ENCODE data around the gene ATXN1. TPM values are rescaled to one million over a fixed set of nuclear protein-coding genes. Genes with fewer than 3 reads are reported as not detected.

ATXN1 gene
- total and polyA plus RNA-seq, 2 experiments from 2014 or later, result 14.2 to 20.1 TPM

DNA sequence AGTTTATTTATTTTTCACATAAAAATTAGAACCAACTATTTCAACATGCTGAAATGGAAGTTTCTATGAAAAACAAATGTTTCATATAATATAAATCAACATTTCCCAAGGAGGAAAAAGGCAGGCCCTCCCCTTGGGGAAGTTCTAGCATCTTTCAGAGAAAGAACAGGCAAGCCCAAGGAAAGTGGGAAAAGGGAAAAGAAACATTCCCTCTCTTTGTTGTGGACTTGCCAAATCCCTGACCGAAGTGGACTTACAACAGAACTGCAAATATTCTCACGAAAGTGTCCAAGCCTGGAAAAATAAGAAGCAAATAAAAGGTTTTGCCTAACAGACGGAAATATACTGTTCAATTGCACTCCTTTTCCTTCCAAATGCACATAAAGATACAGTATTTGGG, 214.4 kb downstream of the ATXN1 start:
- Histone ChIP-seq H3F3A (ENCODE audit: insufficient read depth) (no peaks in the 10 kb centered on the region; the same call in 1 of the 2 replicates), H3K9me3 (ENCODE audit: low read depth) (no peaks in the 10 kb centered on the region), H4K20me1 (ENCODE audit: insufficient read depth) (no peaks in the 10 kb centered on the region; the same call in 1 of the 2 replicates), H3K79me2 (ENCODE audit: insufficient read depth) (0 out of 2 replicates have a peak, but pooled peaks cover 7% of the 10 kb centered on the region), H3K4me3 (no peak overlapping the region), H3K27ac (no peak overlapping the region), H3K4me1 (ENCODE audit: insufficient read depth) (peaks cover 6% of the 10 kb centered on the region; the same call in 1 of the 2 replicates), H2AFZ (no peak overlapping the region), H3K9me2 (ENCODE audit: insufficient read depth) (no peaks in the 10 kb centered on the region), H3K4me2 (ENCODE audit: unreplicated experiment) (no peak overlapping the region), H3K27me3 (replicated peaks; ENCODE audit: insufficient read depth) (no peaks in the 10 kb centered on the region), H3K36me3 (ENCODE audit: low read depth) (no peaks in the 10 kb centered on the region), H3K9ac (no peak overlapping the region)
- in situ Hi-C loops (cut with MboI), result no loop called here
- TF ChIP-seq EZH2phosphoT487 (IDR thresholded peaks at IDR 0.05; ENCODE audit: insufficient read depth, low read depth) (no peak), EZH2 (IDR thresholded peaks at IDR 0.05; ENCODE audit: insufficient read depth, poor library complexity, severe bottlenecking) (no peak)
- 50 to 69% methylated on average over 3 of the region's 3 CpGs for WGBS, 2 experiments (ENCODE audit: low coverage in 1 of 2, low lambda C conversion rate in 2 of 2, missing lambda C conversion rate in 2 of 2)
- DNase-seq, result no peak

DNA sequence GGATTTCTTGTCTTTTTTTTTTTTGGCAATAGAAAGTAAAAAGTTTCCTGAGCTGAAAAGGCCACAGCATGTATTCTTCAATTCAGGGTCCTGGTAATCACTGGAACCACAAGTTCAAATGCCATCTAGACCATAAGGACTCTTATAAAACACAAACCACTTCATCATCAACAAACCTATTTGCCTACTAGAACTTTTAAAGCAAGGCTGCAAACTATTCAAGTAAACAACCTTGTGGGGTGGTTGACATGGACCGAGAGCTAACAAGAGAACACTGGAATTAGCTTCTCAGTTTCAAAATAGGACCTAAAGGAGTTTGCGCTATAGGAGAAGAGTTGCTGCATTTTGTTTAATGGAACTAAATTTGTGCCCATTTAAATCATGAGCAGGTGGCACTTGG, 215.9 kb downstream of the ATXN1 start:
- no peaks in the 10 kb centered on the region for H3K9me3 ChIP-seq (ENCODE audit: low read depth)
- no peaks in the 10 kb centered on the region for H3K27me3 ChIP-seq (replicated peaks; ENCODE audit: insufficient read depth)
- H3K4me3 ChIP-seq, result no peak overlapping the region
- no peaks in the 10 kb centered on the region; the same call in 1 of the 2 replicates for H4K20me1 ChIP-seq (ENCODE audit: insufficient read depth)
- peaks cover 6% of the 10 kb centered on the region; the same call in 1 of the 2 replicates for H3K4me1 ChIP-seq (ENCODE audit: insufficient read depth)
- H3K4me2 ChIP-seq (ENCODE audit: unreplicated experiment), result no peak overlapping the region
- H2AFZ ChIP-seq, result no peak overlapping the region
- no peaks in the 10 kb centered on the region for H3K9me2 ChIP-seq (ENCODE audit: insufficient read depth)
- WGBS, 2 experiments (ENCODE audit: low coverage in 1 of 2, low lambda C conversion rate in 2 of 2, missing lambda C conversion rate in 2 of 2), result 95 to 97% methylated on average over 2 of the region's 2 CpGs
- H3K27ac ChIP-seq, result no peak overlapping the region
- H3K36me3 ChIP-seq (ENCODE audit: low read depth), result no peaks in the 10 kb centered on the region
- TF ChIP-seq EZH2phosphoT487 (IDR thresholded peaks at IDR 0.05; ENCODE audit: insufficient read depth, low read depth) (no peak), EZH2 (IDR thresholded peaks at IDR 0.05; ENCODE audit: insufficient read depth, poor library complexity, severe bottlenecking) (no peak)
- H3F3A ChIP-seq (ENCODE audit: insufficient read depth), result no peaks in the 10 kb centered on the region; the same call in 1 of the 2 replicates
- no peak for DNase-seq
- in situ Hi-C loops (cut with MboI), result no loop called here
- H3K9ac ChIP-seq, result no peak overlapping the region
- H3K79me2 ChIP-seq (ENCODE audit: insufficient read depth), result 0 out of 2 replicates have a peak, but pooled peaks cover 2% of the 10 kb centered on the region

DNA sequence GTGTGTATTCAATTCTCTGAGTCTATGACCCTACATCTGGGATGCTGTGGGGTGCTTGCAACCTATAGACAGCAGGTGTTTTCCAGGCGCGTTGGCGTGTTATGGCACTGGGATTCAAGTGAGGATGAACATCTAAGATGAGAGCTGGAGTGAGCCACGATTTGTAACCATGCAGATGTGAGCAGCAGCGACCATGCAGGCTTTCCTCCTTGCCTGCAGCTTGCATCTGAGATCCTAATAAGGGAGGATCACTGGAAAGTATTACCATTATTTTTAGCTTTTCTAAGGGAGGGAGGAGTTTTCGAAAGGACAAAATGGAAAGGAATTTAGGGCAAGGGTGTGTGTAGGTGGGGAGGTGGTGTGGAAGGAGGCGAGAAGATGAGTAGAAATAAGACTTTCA, 216.7 kb downstream of the ATXN1 start:
- H4K20me1 ChIP-seq (ENCODE audit: insufficient read depth), result no peaks in the 10 kb centered on the region; the same call in 1 of the 2 replicates
- WGBS, 2 experiments (ENCODE audit: low coverage in 1 of 2, low lambda C conversion rate in 2 of 2, missing lambda C conversion rate in 2 of 2), result 83 to 84% methylated on average over 7 of the region's 7 CpGs
- no peak for DNase-seq

DNA sequence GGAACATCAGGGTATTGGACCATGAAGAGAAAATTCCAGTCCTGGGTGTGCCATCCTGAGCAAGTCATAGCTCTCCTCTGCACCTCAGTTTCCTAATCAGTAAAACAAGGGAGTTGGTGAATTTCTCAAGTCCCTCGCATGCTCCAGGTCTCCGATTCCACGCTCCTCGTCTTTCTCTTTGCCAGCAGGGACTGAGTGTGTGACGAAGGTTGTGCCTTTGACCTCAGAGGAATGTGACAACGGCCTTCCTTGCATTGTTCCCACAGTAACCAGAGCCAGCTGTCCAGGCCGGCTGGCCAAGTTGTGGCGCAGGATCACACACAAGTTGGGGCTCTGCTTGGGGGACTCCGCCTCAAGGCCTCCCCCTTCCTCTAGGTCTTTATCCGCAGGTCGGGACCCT, 217.3 kb downstream of the ATXN1 start:
- no peaks in the 10 kb centered on the region; the same call in 1 of the 2 replicates for H4K20me1 ChIP-seq (ENCODE audit: insufficient read depth)
- H3K79me2 ChIP-seq (ENCODE audit: insufficient read depth), result no peaks in the 10 kb centered on the region
- no peak for DNase-seq
- no peak overlapping the region for H3K4me2 ChIP-seq (ENCODE audit: unreplicated experiment)
- no peaks in the 10 kb centered on the region for H3K27me3 ChIP-seq (replicated peaks; ENCODE audit: insufficient read depth)
- no peak overlapping the region for H3K4me3 ChIP-seq
- no peaks in the 10 kb centered on the region for H3K9me3 ChIP-seq (ENCODE audit: low read depth)
- peaks cover 6% of the 10 kb centered on the region; the same call in 1 of the 2 replicates for H3K4me1 ChIP-seq (ENCODE audit: insufficient read depth)
- WGBS, 2 experiments (ENCODE audit: low coverage in 1 of 2, low lambda C conversion rate in 2 of 2, missing lambda C conversion rate in 2 of 2), result 72 to 75% methylated on average over 11 of the region's 11 CpGs
- H3K27ac ChIP-seq, result no peak overlapping the region
- no peak overlapping the region for H3K9ac ChIP-seq
- in situ Hi-C loops (cut with MboI), result no loop called here
- no peaks in the 10 kb centered on the region; the same call in 1 of the 2 replicates for H3F3A ChIP-seq (ENCODE audit: insufficient read depth)
- TF ChIP-seq EZH2phosphoT487 (IDR thresholded peaks at IDR 0.05; ENCODE audit: insufficient read depth, low read depth), result no peak
- TF ChIP-seq EZH2 (IDR thresholded peaks at IDR 0.05; ENCODE audit: insufficient read depth, poor library complexity, severe bottlenecking), result no peak
- no peaks in the 10 kb centered on the region for H3K36me3 ChIP-seq (ENCODE audit: low read depth)
- H3K9me2 ChIP-seq (ENCODE audit: insufficient read depth), result no peaks in the 10 kb centered on the region
- no peak overlapping the region for H2AFZ ChIP-seq

More for the DNA sequence above, 216.7 kb downstream of the ATXN1 start:
- H3K4me1 ChIP-seq (ENCODE audit: insufficient read depth), result peaks cover 6% of the 10 kb centered on the region; the same call in 1 of the 2 replicates
- H3K9me2 ChIP-seq (ENCODE audit: insufficient read depth), result no peaks in the 10 kb centered on the region
- no peaks in the 10 kb centered on the region for H3K36me3 ChIP-seq (ENCODE audit: low read depth)
- H3K27me3 ChIP-seq (replicated peaks; ENCODE audit: insufficient read depth), result no peaks in the 10 kb centered on the region
- no peak overlapping the region for H3K4me3 ChIP-seq
- no peak overlapping the region for H2AFZ ChIP-seq
- H3K9ac ChIP-seq, result no peak overlapping the region
- no peak overlapping the region for H3K27ac ChIP-seq
- in situ Hi-C loops (cut with MboI), result no loop called here
- TF ChIP-seq EZH2phosphoT487 (IDR thresholded peaks at IDR 0.05; ENCODE audit: insufficient read depth, low read depth) (no peak), EZH2 (IDR thresholded peaks at IDR 0.05; ENCODE audit: insufficient read depth, poor library complexity, severe bottlenecking) (no peak)
- no peaks in the 10 kb centered on the region for H3K79me2 ChIP-seq (ENCODE audit: insufficient read depth)
- no peaks in the 10 kb centered on the region; the same call in 1 of the 2 replicates for H3F3A ChIP-seq (ENCODE audit: insufficient read depth)
- no peak overlapping the region for H3K4me2 ChIP-seq (ENCODE audit: unreplicated experiment)
- no peaks in the 10 kb centered on the region for H3K9me3 ChIP-seq (ENCODE audit: low read depth)

Measured in GM23248 (cell line).